Small intestine (tissue), 16 donors: Measurements from ENCODE around the gene ECI2. TPM values are rescaled to one million over a fixed set of nuclear protein-coding genes. Genes with fewer than 3 reads are reported as not detected.

ENCODE experiments used
- DNase-seq, 2 donors: peaks; one replicate each; pipeline versions ENCODE4 v3.0.0 to v3.0.0-alpha.2; 2013
- FAIRE-seq: peaks from 2 replicates; lab custom pipeline; 2012; peaks lifted over from hg19 to GRCh38; lab: Jason Lieb, UNC
- H3K27ac ChIP-seq, 3 donors: one replicate each; pipeline ENCODE4 v1.5.1; 2013; ENCODE audit warnings: low read length in 2 of 3, mild to moderate bottlenecking in 2 of 3, control low read depth in 1 of 3, inconsistent platforms in 1 of 3, low read depth in 1 of 3, moderate library complexity in 1 of 3
- H3K27me3 ChIP-seq, 3 donors: one replicate each; pipeline ENCODE4 v1.6.1; 2013; ENCODE audit warnings: low read length in 3 of 3, inconsistent platforms in 1 of 3; ENCODE audit not compliant: control insufficient read depth in 3 of 3, insufficient read depth in 3 of 3
- H3K36me3 ChIP-seq, 3 donors: one replicate each; pipeline ENCODE4 v1.6.1; 2013; ENCODE audit warnings: low read length in 3 of 3, inconsistent platforms in 1 of 3, low read depth in 1 of 3, mild to moderate bottlenecking in 1 of 3, moderate library complexity in 1 of 3; ENCODE audit not compliant: control insufficient read depth in 3 of 3, insufficient read depth in 2 of 3
- H3K4me1 ChIP-seq, 3 donors: one replicate each; pipeline ENCODE4 v1.6.1; 2013; ENCODE audit warnings: low read length in 2 of 3, inconsistent platforms in 1 of 3, low read depth in 1 of 3, mild to moderate bottlenecking in 1 of 3, moderate library complexity in 1 of 3; ENCODE audit not compliant: control insufficient read depth in 3 of 3, insufficient read depth in 2 of 3
- H3K4me3 ChIP-seq, 3 donors: one replicate each; pipeline ENCODE4 v1.5.1; 2013; ENCODE audit warnings: low read length in 3 of 3, control low read depth in 1 of 3, inconsistent platforms in 1 of 3, low read depth in 1 of 3, mild to moderate bottlenecking in 1 of 3, moderate library complexity in 1 of 3
- H3K9me3 ChIP-seq, 2 donors: one replicate each; pipeline ENCODE4 v1.6.1; 2013; ENCODE audit warnings: low read depth in 1 of 2, low read length in 1 of 2; ENCODE audit not compliant: control insufficient read depth in 2 of 2, insufficient read depth in 1 of 2
- WGBS, 3 donors: extraction: QIAGEN DNeasy Blood & Tissue Kit; methylation state at CpG; one replicate each; pipeline ENCODE4 v1.1.7; 2013; 5-methylcytosine and 5-hydroxymethylcytosine counted together
- long read RNA-seq, 10 donors: transcript quantifications; one replicate each; lab custom pipeline, GENCODE V29; 2026
- polyA plus RNA-seq, 4 donors: library from polyadenylated mRNA; stranded (reverse) in 3 of 4; unstranded in 1 of 4; fragments of 200-250 nt in 3 of 4; fragments of 120-200 nt in 1 of 4; gene quantifications; one replicate each; pipeline versions ENCODE4 v1.2.1 to v1.2.3, GENCODE V29; 2013
- donor health status: healthy with polysubstance abuse.
- donor health status: control.
- donor health status: control.
- donor health status: Bipolar disorder and iron deficiency.
- donor health status: healthy.

Gene ECI2, protein sequence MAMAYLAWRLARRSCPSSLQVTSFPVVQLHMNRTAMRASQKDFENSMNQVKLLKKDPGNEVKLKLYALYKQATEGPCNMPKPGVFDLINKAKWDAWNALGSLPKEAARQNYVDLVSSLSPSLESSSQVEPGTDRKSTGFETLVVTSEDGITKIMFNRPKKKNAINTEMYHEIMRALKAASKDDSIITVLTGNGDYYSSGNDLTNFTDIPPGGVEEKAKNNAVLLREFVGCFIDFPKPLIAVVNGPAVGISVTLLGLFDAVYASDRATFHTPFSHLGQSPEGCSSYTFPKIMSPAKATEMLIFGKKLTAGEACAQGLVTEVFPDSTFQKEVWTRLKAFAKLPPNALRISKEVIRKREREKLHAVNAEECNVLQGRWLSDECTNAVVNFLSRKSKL
- 10 to 100 TPM; 64.3 to 94.8 (median 73.5) TPM for polyA plus RNA-seq
- long read RNA-seq, donor 1, transcript ECI2-202 (10 exons, 1,407 nt), result major isoform, 24 of 66 reads
- long read RNA-seq, donor 1, transcript ECI2-201 (10 exons, 1,380 nt), result minor isoform, 14 of 66 reads
- long read RNA-seq, donor 1, partial matches to known transcripts, result 27 of 66 reads
- long read RNA-seq, donor 1, other reads (novel, unspliced or antisense), result 0 of 66 reads
- long read RNA-seq, donor 2, partial matches to known transcripts, result 0 of 8 reads
- long read RNA-seq, donor 2, other reads (novel, unspliced or antisense), result 0 of 8 reads
- long read RNA-seq, donor 3, transcript ECI2-201 (10 exons, 1,380 nt), result major isoform, 6 of 12 reads
- long read RNA-seq, donor 3, partial matches to known transcripts, result 0 of 12 reads
- long read RNA-seq, donor 3, other reads (novel, unspliced or antisense), result 0 of 12 reads
- long read RNA-seq, donor 4, partial matches to known transcripts, result 0 of 2 reads
- long read RNA-seq, donor 4, other reads (novel, unspliced or antisense), result 0 of 2 reads
- long read RNA-seq, donor 5, partial matches to known transcripts, result 5 of 10 reads
- long read RNA-seq, donor 5, other reads (novel, unspliced or antisense), result 0 of 10 reads
- long read RNA-seq, donor 6, transcript ECI2-202 (10 exons, 1,407 nt), result major isoform, 8 of 17 reads
- long read RNA-seq, donor 6, partial matches to known transcripts, result 5 of 17 reads
- long read RNA-seq, donor 6, other reads (novel, unspliced or antisense), result 0 of 17 reads
- long read RNA-seq, donor 7, transcript ECI2-202 (10 exons, 1,407 nt), result major isoform, 27 of 87 reads
- long read RNA-seq, donor 7, transcript ECI2-201 (10 exons, 1,380 nt), result minor isoform, 12 of 87 reads
- long read RNA-seq, donor 7, partial matches to known transcripts, result 46 of 87 reads
- long read RNA-seq, donor 7, other reads (novel, unspliced or antisense), result 0 of 87 reads
- long read RNA-seq, donor 8, partial matches to known transcripts, result 0 of 2 reads
- long read RNA-seq, donor 8, other reads (novel, unspliced or antisense), result 0 of 2 reads
- long read RNA-seq, donor 9, partial matches to known transcripts, result 6 of 8 reads
- long read RNA-seq, donor 9, other reads (novel, unspliced or antisense), result 0 of 8 reads
- long read RNA-seq, donor 10, transcript ECI2-201 (10 exons, 1,380 nt), result major isoform, 15 of 34 reads
- long read RNA-seq, donor 10, transcript ECI2-202 (10 exons, 1,407 nt), result minor isoform, 9 of 34 reads
- long read RNA-seq, donor 10, partial matches to known transcripts, result 7 of 34 reads
- long read RNA-seq, donor 10, other reads (novel, unspliced or antisense), result 0 of 34 reads

DNA sequence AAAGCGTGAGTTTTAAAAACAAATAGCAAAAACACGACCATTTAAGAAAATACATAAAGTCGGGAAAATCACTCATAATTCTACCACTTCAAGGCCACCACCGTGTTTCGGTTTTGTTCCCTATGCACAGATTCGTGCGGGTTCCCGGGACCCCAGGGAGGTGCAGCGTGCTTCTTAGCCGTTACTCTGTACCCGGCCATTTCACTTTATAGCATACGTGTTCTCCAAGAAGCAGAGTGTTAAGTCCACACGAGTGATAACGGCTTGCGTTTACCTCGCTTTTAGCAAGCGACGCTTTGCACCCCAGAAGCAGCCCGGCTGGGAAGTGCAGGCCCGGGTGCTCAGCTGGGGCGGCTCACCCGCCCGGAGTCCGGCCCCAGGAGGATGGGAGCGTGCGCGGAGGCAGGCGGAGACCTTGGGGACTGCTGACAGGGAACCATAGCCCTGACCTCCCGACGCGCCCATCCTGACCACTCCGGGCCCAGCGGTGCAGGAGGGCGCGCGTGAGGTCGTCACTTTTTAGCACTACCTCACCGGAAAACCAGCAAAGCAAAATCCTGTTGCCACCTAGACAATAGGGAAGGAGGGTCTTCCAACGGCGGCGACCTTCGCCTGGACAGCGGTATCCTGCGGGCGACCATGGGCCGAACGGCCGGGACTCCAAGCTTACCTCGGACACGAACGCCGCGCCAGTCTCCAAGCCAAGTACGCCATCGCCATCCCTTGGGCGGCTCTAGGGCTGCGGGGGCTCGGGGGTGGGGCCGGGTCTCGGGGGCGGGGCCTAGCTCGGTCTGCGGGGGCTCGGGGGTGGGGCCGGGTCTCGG, at the start of gene ECI2:
Gene ECI2 (minus strand): TSS at position 735 of the 824 bp plus-strand sequence. CDS start 15 bp downstream, at position 720.
- WGBS, 3 donors, result 0 to 1% (median 0%) methylated on average over 60 to 66 of the region's 66 CpGs
- peak within 1 kb of the TSS; percentile 83 to 98 (median 92) for H3K27ac ChIP-seq

DNA sequence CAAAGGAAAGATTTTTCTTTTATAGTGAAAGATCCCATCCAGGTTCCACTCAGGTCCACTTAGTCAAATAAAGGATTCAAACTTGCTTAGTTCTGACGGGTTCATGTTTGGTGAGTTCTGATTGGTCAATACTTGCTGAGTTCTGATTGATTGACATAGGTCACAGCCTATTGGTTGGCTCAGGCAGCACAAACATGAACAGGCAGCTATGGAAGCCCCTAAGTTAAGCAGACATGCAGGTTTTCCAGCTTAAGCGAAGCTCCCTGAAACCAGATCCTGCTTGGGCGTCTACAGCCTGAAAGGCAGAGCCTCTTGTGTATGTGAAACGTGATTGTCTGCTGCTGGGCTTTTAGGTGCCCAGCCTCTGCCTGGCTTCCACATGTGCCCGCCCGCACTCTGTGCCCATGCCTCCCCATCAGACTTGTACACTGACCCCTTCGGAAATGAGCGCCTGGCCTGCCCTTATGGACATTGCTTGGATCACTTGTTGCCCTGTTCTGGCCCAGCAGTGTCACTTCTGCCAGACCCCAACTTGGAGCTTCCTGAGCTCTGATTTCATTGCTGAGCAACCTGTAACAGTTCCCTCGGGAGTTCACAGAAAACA, 45.4 kb upstream of the ECI2 start:
- no peak for FAIRE-seq
- no peak overlapping the region for H3K4me3 ChIP-seq

More for the DNA sequence above, at the start of gene ECI2:
- H3K27me3 ChIP-seq, result no peaks in the 10 kb centered on the region
- H3K36me3 ChIP-seq, result peaks cover 0 to 18% (median 9%) of the 10 kb centered on the region in 3 donors
- DNase-seq, result peak; percentile 67 to 85
- peaks cover 2 to 23% (median 8%) of the 10 kb centered on the region in 3 donors for H3K4me1 ChIP-seq
- no peak for FAIRE-seq
- peak within 1 kb of the TSS; percentile 57 to 83 (median 78) for H3K4me3 ChIP-seq
- H3K9me3 ChIP-seq, result peaks cover 0 to 6% of the 10 kb centered on the region in 2 donors

DNA sequence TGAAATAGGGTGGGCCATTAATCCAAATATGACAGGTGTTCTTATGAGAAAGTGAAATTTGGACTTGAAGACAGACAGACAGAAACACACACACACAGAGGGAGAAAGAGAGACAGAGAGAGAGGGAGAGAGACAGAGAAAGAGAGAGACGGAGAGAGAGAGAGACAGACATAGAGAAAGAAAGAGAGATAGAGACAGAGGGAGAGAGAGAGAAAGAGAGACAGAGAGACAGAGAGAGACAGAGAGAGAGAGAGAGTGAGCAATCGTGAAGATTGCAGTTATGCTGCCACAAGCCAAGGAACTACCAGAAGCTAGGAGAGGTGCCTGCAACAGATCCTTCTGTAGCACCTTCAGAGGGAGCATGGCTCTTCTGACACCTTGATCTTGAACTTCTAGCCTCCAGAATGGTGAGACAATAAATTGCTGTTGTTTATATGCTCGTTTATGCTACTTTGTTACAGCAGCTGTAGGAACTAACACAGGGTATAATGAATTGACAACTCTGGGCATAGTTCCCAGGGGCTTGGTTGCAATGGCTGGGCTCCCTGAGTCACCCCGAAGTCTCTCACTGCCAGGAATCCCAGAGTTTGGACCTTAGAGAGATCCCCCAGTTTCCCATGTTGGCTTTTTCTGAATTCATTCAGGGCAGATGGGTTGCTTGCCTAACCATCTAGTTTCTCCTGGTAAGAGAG, 44.7 kb upstream of the ECI2 start:
- H3K27me3 ChIP-seq, result peaks cover 0 to 2% (median under 1%) of the 10 kb centered on the region in 3 donors
- H3K4me1 ChIP-seq, result no peaks in the 10 kb centered on the region
- no peak overlapping the region for H3K27ac ChIP-seq
- H3K4me3 ChIP-seq, result no peak overlapping the region
- FAIRE-seq (no peak), DNase-seq (no peak)
- 57 to 79% (median 66%) methylated on average over 4 of the region's 4 CpGs for WGBS, 3 donors
- H3K9me3 ChIP-seq, result peaks cover 0 to 1% of the 10 kb centered on the region in 2 donors
- H3K36me3 ChIP-seq, result no peaks in the 10 kb centered on the region

More for the DNA sequence above, 45.4 kb upstream of the ECI2 start:
- peaks cover 0 to 1% of the 10 kb centered on the region in 2 donors for H3K9me3 ChIP-seq
- H3K36me3 ChIP-seq, result no peaks in the 10 kb centered on the region
- no peak overlapping the region for H3K27ac ChIP-seq
- no peak for DNase-seq
- no peaks in the 10 kb centered on the region for H3K4me1 ChIP-seq
- peaks cover 0 to 2% (median 2%) of the 10 kb centered on the region in 3 donors for H3K27me3 ChIP-seq
- WGBS, 3 donors, result 80 to 83% (median 80%) methylated on average over 9 of the region's 9 CpGs

DNA sequence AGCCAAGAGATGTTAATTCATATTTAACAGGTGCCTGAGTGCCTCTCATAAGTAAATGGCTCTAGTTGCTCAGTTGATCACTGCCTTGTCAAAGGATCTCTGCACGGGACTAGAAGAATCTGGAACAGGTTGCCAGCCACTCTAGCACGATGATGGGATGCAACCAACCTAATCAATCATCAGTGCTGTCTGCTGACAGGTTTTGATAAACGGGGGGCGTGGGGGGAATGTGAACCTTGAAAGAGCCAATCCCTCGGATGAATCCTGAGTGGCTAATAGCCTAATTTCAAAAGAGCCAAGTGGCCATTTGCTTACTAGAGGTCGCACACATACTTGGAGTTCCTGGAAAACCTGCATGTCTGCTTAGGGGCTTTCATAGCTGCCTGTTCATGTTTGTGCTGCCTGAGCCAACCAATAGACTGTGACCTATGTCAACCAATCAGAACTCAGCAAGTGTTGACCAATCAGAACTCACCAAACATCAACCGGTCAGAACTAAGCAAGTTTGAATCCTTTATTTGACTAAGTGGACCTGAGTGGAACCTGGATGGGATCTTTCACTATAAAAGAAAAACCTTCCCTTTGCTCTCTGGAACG, 43.5 kb upstream of the ECI2 start:
- Histone ChIP-seq H3K4me1 (no peaks in the 10 kb centered on the region), H3K36me3 (no peaks in the 10 kb centered on the region), H3K27ac (no peak overlapping the region), H3K27me3 (peaks cover 0 to 2% (median 0%) of the 10 kb centered on the region in 3 donors), H3K9me3 (peaks cover 0 to 1% of the 10 kb centered on the region in 2 donors), H3K4me3 (no peak overlapping the region)
- WGBS, 3 donors, result 67 to 84% (median 76%) methylated on average over 8 of the region's 8 CpGs
- DNase-seq, result no peak
- FAIRE-seq, result no peak

DNA sequence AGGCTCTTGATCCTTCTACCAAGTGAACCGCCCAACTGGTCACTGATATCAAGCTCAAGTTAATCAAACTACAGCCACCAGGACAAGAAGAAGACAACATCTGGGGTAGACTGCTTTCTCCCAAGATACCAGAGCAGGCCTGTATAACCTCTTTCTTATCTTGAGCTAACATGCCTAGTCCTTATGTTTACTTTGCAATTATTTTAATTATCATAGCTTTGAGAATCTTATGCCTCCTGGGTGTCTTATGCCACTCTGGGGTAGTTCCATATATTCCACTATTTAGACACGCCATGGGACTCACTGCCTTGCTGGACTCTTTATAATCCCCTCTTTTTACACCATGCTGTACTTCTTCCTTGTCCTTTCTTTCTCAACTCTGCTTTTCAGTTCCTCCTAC, 41.5 kb upstream of the ECI2 start:
- DNase-seq (no peak), FAIRE-seq (no peak)
- Histone ChIP-seq H3K27me3 (peaks cover 0 to 2% (median 0%) of the 10 kb centered on the region in 3 donors), H3K9me3 (peaks cover 0 to 1% of the 10 kb centered on the region in 2 donors), H3K4me1 (no peaks in the 10 kb centered on the region), H3K4me3 (no peak overlapping the region), H3K27ac (no peak overlapping the region), H3K36me3 (no peaks in the 10 kb centered on the region)
- WGBS, 3 donors, result 87 to 94% (median 87%) methylated on average over 2 of the region's 2 CpGs

DNA sequence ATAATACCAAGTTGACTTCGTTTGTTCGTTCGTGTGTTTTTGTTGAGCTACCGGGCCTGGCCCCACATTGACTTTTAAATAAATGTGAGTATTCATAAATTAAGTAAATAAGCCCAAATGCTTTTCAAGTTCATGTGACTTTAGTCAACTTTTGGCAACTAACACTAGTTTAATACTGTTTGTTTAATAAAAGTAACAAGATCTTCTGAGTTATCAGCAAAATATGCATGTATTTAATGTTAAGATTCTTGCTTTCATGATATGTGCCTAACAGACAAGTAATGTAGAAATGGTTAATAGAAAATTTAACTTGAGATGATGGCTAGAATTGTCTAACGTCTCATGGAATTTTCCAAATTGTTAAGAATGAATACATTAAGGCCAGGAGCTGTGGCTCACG, 38.7 kb upstream of the ECI2 start:
- H3K9me3 ChIP-seq, result no peaks in the 10 kb centered on the region
- no peaks in the 10 kb centered on the region for H3K4me1 ChIP-seq
- no peaks in the 10 kb centered on the region for H3K36me3 ChIP-seq
- H3K27me3 ChIP-seq, result peaks cover 0 to 2% (median 0%) of the 10 kb centered on the region in 3 donors
- FAIRE-seq (no peak), DNase-seq (no peak)
- WGBS, 3 donors, result 82 to 95% (median 92%) methylated on average over 6 of the region's 6 CpGs
- no peak overlapping the region for H3K27ac ChIP-seq
- H3K4me3 ChIP-seq, result no peak overlapping the region
